Prostate gland (tissue), 2 donors: ENCODE results near the gene UPK2.
"Not testable (repeated sequence)": the region's sequence is repeated elsewhere in the genome, so short reads cannot be mapped to it uniquely, and the experiment has no call there.

ENCODE experiments used
- CTCF ChIP-seq, 4 experiments: fragments of 200-600 bp in 2 of 4; fragments of 450-650 bp in 2 of 4; sonication (generic) in 2 of 4; IDR thresholded peaks; 1 replicate in 3 of 4; 2 replicates in 1 of 4; pipeline ENCODE4 v1.5.1; 2016 to 2019; ENCODE audit warnings: antibody characterized with exemption in 4 of 4, mild to moderate bottlenecking in 2 of 4, moderate library complexity in 2 of 4
- POLR2A ChIP-seq: fragments of 450-650 bp; IDR thresholded peaks from one replicate; pipeline ENCODE4 v1.6.1; 2016; ENCODE audit warnings: antibody characterized with exemption, mild to moderate bottlenecking

DNA sequence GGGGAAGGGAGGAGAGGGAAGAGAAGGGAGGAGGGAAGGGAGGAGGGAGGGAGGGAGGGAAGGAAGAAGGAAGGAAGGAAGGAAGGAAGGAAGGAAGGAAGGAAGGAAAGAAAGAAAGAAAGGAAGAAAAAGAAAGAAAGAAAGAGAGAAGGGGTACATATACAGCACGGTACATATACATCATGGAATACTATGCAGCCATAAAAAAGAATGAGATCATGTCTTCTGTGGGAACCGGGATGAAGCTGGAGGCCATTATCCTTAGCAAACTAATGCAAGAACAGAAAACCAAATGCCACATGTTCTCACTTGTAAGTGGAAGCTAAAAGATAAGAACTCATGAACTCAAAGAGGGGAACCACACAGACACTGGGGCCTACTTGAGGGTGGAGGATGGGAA, 13.4 kb downstream of the UPK2 start:
- not testable (repeated sequence) for TF ChIP-seq CTCF (IDR thresholded peaks at IDR 0.05); POLR2A
